ENCODE results near the gene ZFP91. TPM values are rescaled to one million over a fixed set of nuclear protein-coding genes. Genes with fewer than 3 reads are reported as not detected.

Gene ZFP91
- total and polyA plus RNA-seq, 2 of the 4 experiments (the other 2 are of a cell fraction), result 20.7 to 25.3 TPM

DNA sequence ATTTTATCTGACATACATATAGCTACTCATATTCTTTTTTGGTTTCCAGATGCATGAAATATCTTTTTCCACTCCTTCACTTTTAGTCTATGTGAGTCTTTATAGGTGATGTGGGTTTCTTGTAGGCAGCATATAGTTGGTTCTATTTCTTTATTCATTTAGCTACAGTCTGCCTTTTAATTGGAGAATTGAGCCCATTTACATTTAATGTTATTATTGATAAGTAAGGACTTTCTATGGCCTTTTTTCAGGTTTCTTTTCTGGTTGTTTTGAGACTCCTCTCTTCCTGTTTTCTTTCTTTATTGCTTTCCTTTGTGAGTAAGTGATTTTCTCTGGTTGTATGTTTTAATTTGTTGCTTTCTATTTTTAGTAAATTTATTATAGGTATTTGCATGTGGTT lies 70.8 kb downstream of the ZFP91 start:
- H3K9ac ChIP-seq (ENCODE audit: low read depth, low read length), result no peak overlapping the region
- ATAC-seq (ENCODE audit: low read depth) (no peak), DNase-seq (no peak)
- no peak overlapping the region for H4K5ac ChIP-seq (ENCODE audit: low read depth, low read length)
- TF ChIP-seq CEBPB (IDR thresholded peaks at IDR 0.05; ENCODE audit: low read depth, low read length) (no peak), SMC3 (IDR thresholded peaks at IDR 0.05; ENCODE audit: low read depth, low read length) (no peak)
- ChIA-PET CTCF (no interaction called here), POLR2A (ENCODE audit: unreplicated experiment) (no interaction called here)
- H3K4me1 ChIP-seq (ENCODE audit: control insufficient read depth, insufficient read depth, low read length), result 0 out of 2 replicates have a peak, but pooled peaks cover 2% of the 10 kb centered on the region
- H3K79me1 ChIP-seq (ENCODE audit: low read depth in 1 of 2, low read length in 2 of 2), result no peaks in the 10 kb centered on the region
- no peaks in the 10 kb centered on the region for H3K9me1 ChIP-seq (ENCODE audit: insufficient read depth, low read length)
- H3K36me3 ChIP-seq (ENCODE audit: control insufficient read depth, insufficient read depth, low read length), result no peaks in the 10 kb centered on the region
- H2BK20ac ChIP-seq (ENCODE audit: low read depth, low read length), result no peak overlapping the region
- no peak overlapping the region for H2BK5ac ChIP-seq (ENCODE audit: low read depth, low read length, poor library complexity, severe bottlenecking)
- H4K91ac ChIP-seq (ENCODE audit: insufficient read depth, low read depth, low read length), result no peak overlapping the region
- peaks cover 3% of the 10 kb centered on the region; the same call in 1 of the 2 replicates for H3K9me3 ChIP-seq (ENCODE audit: control insufficient read depth, insufficient read depth, low read length)
- H3K56ac ChIP-seq (ENCODE audit: extremely low read depth, insufficient read depth, low read length), result no peak overlapping the region
- no peak overlapping the region for H3K4ac ChIP-seq (ENCODE audit: low read depth, low read length)
- no peak overlapping the region for H3K27ac ChIP-seq (ENCODE audit: insufficient read depth, low read length)
- H4K8ac ChIP-seq (ENCODE audit: low read depth in 2 of 2, low read length in 2 of 2), result no peak overlapping the region
- in situ Hi-C loops (cut with MboI; ENCODE audit: low sequenced_read_pairs), result no loop called here
- no peak overlapping the region for H3K4me2 ChIP-seq (ENCODE audit: low read depth, low read length)
- intact Hi-C loops (cut with micrococcal nuclease), result loop anchor here (5.0 kb wide), 2 partner anchors 488 to 508 kb away; no protein-coding TSS in a partner anchor
- H2BK15ac ChIP-seq (ENCODE audit: low read depth, low read length), result no peak overlapping the region
- H2BK120ac ChIP-seq (ENCODE audit: low read depth, low read length), result no peak overlapping the region
- no peak overlapping the region for H3K14ac ChIP-seq (replicated peaks; ENCODE audit: low read depth, low read length)
- BruUV-seq (replicated peaks), result no TSS peak
- no peak overlapping the region for H2AFZ ChIP-seq (replicated peaks; ENCODE audit: low read length, poor library complexity)
- no peak overlapping the region for H3K18ac ChIP-seq (ENCODE audit: low read depth, low read length)
- H3K27me3 ChIP-seq (ENCODE audit: control insufficient read depth, insufficient read depth, low read length), result no peaks in the 10 kb centered on the region
- no peak overlapping the region for H3K4me3 ChIP-seq (ENCODE audit: insufficient read depth, low read depth, low read length)
- H3K23ac ChIP-seq (ENCODE audit: low read depth, low read length), result no peak overlapping the region
- no peaks in the 10 kb centered on the region for H4K20me1 ChIP-seq (ENCODE audit: insufficient read depth, low read length)
- no peak overlapping the region for H2AK5ac ChIP-seq (ENCODE audit: low read depth, low read length)
- dilution Hi-C loops (cut with HindIII; ENCODE audit: low sequenced_read_pairs, unreplicated experiment), result no loop called here
- no peak overlapping the region for H2AK9ac ChIP-seq (replicated peaks; ENCODE audit: low read depth, low read length, poor library complexity)
